ENCODE results near the gene RGR.

The RGR gene

GRCh38 chr10:84224411-84225028 is 20.3 kb upstream of the RGR start:
- no peak for DNase-seq

GRCh38 chr10:84225427-84226173 is 19.3 kb upstream of the RGR start, which contains the start of gene LRIT2:
LRIT2 (minus strand) TSS chr10:84225544; CDS start chr10:84225520, 24 bp downstream.
- no peak for DNase-seq

- DNase-seq: no peak
Measured at GRCh38 chr10:84226616-84227015, 18.2 kb upstream of the RGR start.

- DNase-seq: no peak
Measured at GRCh38 chr10:84227810-84228209, 17.0 kb upstream of the RGR start.

- DNase-seq: no peak
Measured at GRCh38 chr10:84230359-84230758, 14.5 kb upstream of the RGR start.

- DNase-seq: no peak
Measured at GRCh38 chr10:84232376-84232775, 12.5 kb upstream of the RGR start.

- no peak for DNase-seq
Measured at GRCh38 chr10:84233940-84234339, 10.9 kb upstream of the RGR start.

GRCh38 chr10:84234479-84234878 is 10.4 kb upstream of the RGR start:
- DNase-seq: no peak

- DNase-seq: no peak
Measured at GRCh38 chr10:84235096-84235495, 9.8 kb upstream of the RGR start.

GRCh38 chr10:84236807-84237198 is 8.1 kb upstream of the RGR start:
- DNase-seq: no peak

- no peak for DNase-seq
Measured at GRCh38 chr10:84237199-84238051, 7.4 kb upstream of the RGR start.

GRCh38 chr10:84238909-84239308 is 5.9 kb upstream of the RGR start:
- DNase-seq: no peak

- DNase-seq: no peak
Measured at GRCh38 chr10:84241185-84241790, 3.6 kb upstream of the RGR start, which contains the start of gene LRIT1. LRIT1 (minus strand) TSS chr10:84241546; CDS start chr10:84241439, 107 bp downstream.

- DNase-seq: no peak
Measured at GRCh38 chr10:84243759-84244158, 1.1 kb upstream of the RGR start.

GRCh38 chr10:84247496-84247895 is 2.6 kb downstream of the RGR start:
- DNase-seq: no peak

GRCh38 chr10:84248794-84249193 is 3.9 kb downstream of the RGR start:
- no peak for DNase-seq

- DNase-seq: no peak
Measured at GRCh38 chr10:84254552-84255478, 10.0 kb downstream of the RGR start.

GRCh38 chr10:84256510-84257342 is 11.9 kb downstream of the RGR start:
- DNase-seq: no peak

- DNase-seq: no peak
Measured at GRCh38 chr10:84257343-84258020, 12.6 kb downstream of the RGR start.

- no peak for DNase-seq
Measured at GRCh38 chr10:84258034-84258695, 13.3 kb downstream of the RGR start.

Data from NCI-H2029 (cell line).